Measurements from ENCODE around the gene ULK4. TPM values are rescaled to one million over a fixed set of nuclear protein-coding genes. Genes with fewer than 3 reads are reported as not detected.

ULK4 gene
- total and polyA plus RNA-seq, 7 donors: 2.1 to 18.6 (median 8.9) TPM

- WGBS, 2 donors: 93 to 98% methylated on average over 2 of the region's 2 CpGs
- TF ChIP-seq POLR2A (IDR thresholded peaks at IDR 0.05) (no peak), POLR2AphosphoS5 (IDR thresholded peaks at IDR 0.05) (no peak), CTCF (IDR thresholded peaks at IDR 0.05) (no peak), EP300 (IDR thresholded peaks at IDR 0.05) (no peak)
- intact Hi-C loops (cut with DNase I): no loop called here
- H3K4me3 ChIP-seq: no peak overlapping the region
- DNase-seq: no peak
- no peaks in the 10 kb centered on the region for H3K36me3 ChIP-seq
- H3K4me1 ChIP-seq: no peaks in the 10 kb centered on the region
- no peaks in the 10 kb centered on the region for H3K9me3 ChIP-seq
- H3K27me3 ChIP-seq: no peaks in the 10 kb centered on the region
- no peak overlapping the region for H3K27ac ChIP-seq
These were observed 378.9 kb downstream of the ULK4 start for GRCh38 chr3:41583014-41583413.

- TF ChIP-seq POLR2A (IDR thresholded peaks at IDR 0.05) (no peak), POLR2AphosphoS5 (IDR thresholded peaks at IDR 0.05) (no peak), EP300 (IDR thresholded peaks at IDR 0.05) (no peak)
- Histone ChIP-seq H3K9me3 (no peaks in the 10 kb centered on the region), H3K36me3 (no peaks in the 10 kb centered on the region), H3K27ac (no peak overlapping the region), H3K4me1 (no peaks in the 10 kb centered on the region), H3K4me3 (no peak overlapping the region), H3K27me3 (no peaks in the 10 kb centered on the region)
- no peak for DNase-seq
- intact Hi-C loops (cut with DNase I): no loop called here
- WGBS, 2 donors: 65 to 83% methylated on average over 4 of the region's 4 CpGs
These were observed 380.2 kb downstream of the ULK4 start for GRCh38 chr3:41581700-41582099.

GRCh38 chr3:41580274-41580959 is 381.5 kb downstream of the ULK4 start:
- no peak for TF ChIP-seq CTCF (IDR thresholded peaks at IDR 0.05)
- TF ChIP-seq POLR2AphosphoS5 (IDR thresholded peaks at IDR 0.05): no peak
- no peak for TF ChIP-seq POLR2A (IDR thresholded peaks at IDR 0.05)
- TF ChIP-seq EP300 (IDR thresholded peaks at IDR 0.05): no peak
- H3K27me3 ChIP-seq: no peaks in the 10 kb centered on the region
- H3K27ac ChIP-seq: no peak overlapping the region
- intact Hi-C loops (cut with DNase I): no loop called here
- no peaks in the 10 kb centered on the region for H3K36me3 ChIP-seq
- no peak overlapping the region for H3K4me3 ChIP-seq
- H3K4me1 ChIP-seq: no peaks in the 10 kb centered on the region
- DNase-seq: no peak
- no peaks in the 10 kb centered on the region for H3K9me3 ChIP-seq
- 72 to 74% methylated on average over 6 of the region's 6 CpGs for WGBS, 2 donors

GRCh38 chr3:41579861-41580260 is 382.0 kb downstream of the ULK4 start:
- WGBS, 2 donors: 85 to 91% methylated on average over 6 of the region's 6 CpGs
- Histone ChIP-seq H3K36me3 (no peaks in the 10 kb centered on the region), H3K9me3 (no peaks in the 10 kb centered on the region), H3K27me3 (no peaks in the 10 kb centered on the region), H3K27ac (no peak overlapping the region), H3K4me3 (no peak overlapping the region), H3K4me1 (no peaks in the 10 kb centered on the region)
- intact Hi-C loops (cut with DNase I): no loop called here
- no peak for TF ChIP-seq EP300 (IDR thresholded peaks at IDR 0.05)
- TF ChIP-seq CTCF (IDR thresholded peaks at IDR 0.05): no peak
- TF ChIP-seq POLR2A (IDR thresholded peaks at IDR 0.05): no peak
- no peak for TF ChIP-seq POLR2AphosphoS5 (IDR thresholded peaks at IDR 0.05)
- no peak for DNase-seq

GRCh38 chr3:41578798-41579197 is 383.1 kb downstream of the ULK4 start:
- Histone ChIP-seq H3K9me3 (no peaks in the 10 kb centered on the region), H3K36me3 (no peaks in the 10 kb centered on the region), H3K27me3 (no peaks in the 10 kb centered on the region), H3K27ac (no peak overlapping the region), H3K4me3 (no peak overlapping the region), H3K4me1 (no peaks in the 10 kb centered on the region)
- DNase-seq: no peak
- TF ChIP-seq CTCF (IDR thresholded peaks at IDR 0.05): no peak
- no peak for TF ChIP-seq POLR2AphosphoS5 (IDR thresholded peaks at IDR 0.05)
- TF ChIP-seq EP300 (IDR thresholded peaks at IDR 0.05): no peak
- no peak for TF ChIP-seq POLR2A (IDR thresholded peaks at IDR 0.05)
- WGBS, 2 donors: 88 to 97% methylated on average over 5 of the region's 5 CpGs
- intact Hi-C loops (cut with DNase I): no loop called here
